AG04450 (cell line): ENCODE measurements around the gene CDK6. TPM values are rescaled to one million over a fixed set of nuclear protein-coding genes. Genes with fewer than 3 reads are reported as not detected.

Source experiments
- CTCF ChIA-PET: fragments of 300-600, 350-600 bp; formaldehyde crosslinking; extraction: SDS; loops from one replicate; lab custom pipeline; 2022; ENCODE audit warnings: antibody characterized with exemption, inconsistent platforms; lab: Charles Lee
- POLR2A ChIA-PET: fragments of 350-600 bp; formaldehyde crosslinking; extraction: SDS; loops from one replicate; lab custom pipeline; 2021; ENCODE audit warnings: antibody characterized with exemption, inconsistent platforms; lab: Yijun Ruan, JAX
- DNase-seq: peaks from one replicate; pipeline ENCODE4 v3.0.0-alpha.2; 2011; ENCODE audit warnings: low read depth, low spot score
- H3K27ac ChIP-seq: one replicate; pipeline ENCODE4 v1.5.1; 2012; ENCODE audit warnings: low read depth, low read length, control low read depth
- H3K27me3 ChIP-seq: one replicate; pipeline ENCODE4 v1.6.0; 2012; ENCODE audit warnings: low read length; ENCODE audit not compliant: control insufficient read depth, insufficient read depth
- H3K4me3 ChIP-seq: 2 replicates; pipeline ENCODE4 v1.5.1; 2011; ENCODE audit warnings: mild to moderate bottlenecking, low read depth, low read length, control low read depth
- H3K9me3 ChIP-seq: 2 replicates; pipeline ENCODE4 v1.5.1; 2012; ENCODE audit warnings: low read length; ENCODE audit not compliant: control insufficient read depth, insufficient read depth
- CTCF ChIP-seq: IDR thresholded peaks from 2 replicates; pipeline ENCODE4 v1.5.1; 2011; ENCODE audit warnings: low read depth, low read length, control low read depth, inconsistent platforms
- polyA plus RNA-seq: library from polyadenylated mRNA; depleted of rRNA; stranded (reverse); fragments of >200 nt; gene quantifications from 2 replicates; pipeline ENCODE4 v1.2.3, GENCODE V29; 2011

CDK6 gene
- polyA plus RNA-seq, 1 experiment: 40.6 TPM

DNA sequence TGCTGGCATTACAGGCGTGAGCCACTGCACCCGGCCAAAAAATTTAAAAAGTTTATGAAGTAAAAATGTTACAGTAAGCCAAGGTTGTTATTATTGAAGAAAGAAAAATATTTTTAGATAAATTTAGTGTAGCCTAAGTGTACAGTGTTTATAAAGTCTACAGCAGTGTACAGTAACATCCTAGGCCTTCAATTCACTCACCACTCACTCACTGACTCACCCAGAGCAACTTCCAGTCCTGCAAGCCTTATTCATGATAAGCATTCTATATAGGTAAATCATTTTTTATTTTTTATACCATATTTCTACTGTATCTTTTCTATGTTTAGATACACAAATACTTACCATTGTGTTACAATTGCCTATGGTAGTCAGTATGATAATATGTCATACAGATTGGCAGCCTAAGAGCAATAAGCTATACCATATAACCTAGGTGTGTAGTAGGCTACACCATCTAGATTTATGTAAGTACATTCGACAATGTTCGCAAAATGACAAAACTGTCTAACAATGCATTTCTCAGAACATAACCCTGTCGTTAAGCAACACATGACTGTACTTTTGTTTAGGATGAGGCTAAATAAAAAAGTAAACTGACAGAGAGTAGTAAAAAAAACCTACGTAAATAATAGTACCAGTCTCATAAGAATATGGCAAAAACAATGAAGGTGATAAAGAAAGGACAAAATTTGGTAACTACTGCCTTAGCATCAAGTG, 168.4 kb downstream of the CDK6 start:
- ChIA-PET POLR2A (no interaction called here), CTCF (no interaction called here)
- Histone ChIP-seq H3K9me3 (no peaks in the 10 kb centered on the region), H3K27ac (no peak overlapping the region), H3K4me3 (no peak overlapping the region), H3K27me3 (no peaks in the 10 kb centered on the region)
- no peak for TF ChIP-seq CTCF
- DNase-seq: peak; percentile 34

GRCh38 chr7:92665926-92666325, 170.4 kb downstream of the CDK6 start:
- Histone ChIP-seq H3K27ac (no peak overlapping the region), H3K27me3 (no peaks in the 10 kb centered on the region), H3K4me3 (no peak overlapping the region), H3K9me3 (no peaks in the 10 kb centered on the region)
- CTCF ChIA-PET: interaction anchor here (0.6 kb wide), 1 partner anchor 534 kb away, joined by 6 read pairs; no protein-coding TSS in a partner anchor
- no peak for DNase-seq
- POLR2A ChIA-PET: no interaction called here
- no peak for TF ChIP-seq CTCF

- no peaks in the 10 kb centered on the region for H3K9me3 ChIP-seq
- H3K27me3 ChIP-seq: no peaks in the 10 kb centered on the region
- no peak overlapping the region for H3K4me3 ChIP-seq
- DNase-seq: no peak
- TF ChIP-seq CTCF: no peak
- CTCF ChIA-PET: no interaction called here
- POLR2A ChIA-PET: no interaction called here
- H3K27ac ChIP-seq: no peak overlapping the region
Observed at GRCh38 chr7:92661651-92662050, 174.7 kb downstream of the CDK6 start.

GRCh38 chr7:92658671-92659070, 177.7 kb downstream of the CDK6 start:
- POLR2A ChIA-PET: no interaction called here
- CTCF ChIA-PET: interaction anchor here (0.5 to 0.6 kb wide), 2 partner anchors 137 to 211 kb away, joined by 3 to 4 read pairs; no protein-coding TSS in a partner anchor
- no peak for TF ChIP-seq CTCF
- H3K9me3 ChIP-seq: no peaks in the 10 kb centered on the region
- no peaks in the 10 kb centered on the region for H3K27me3 ChIP-seq
- H3K4me3 ChIP-seq: no peak overlapping the region
- H3K27ac ChIP-seq: no peak overlapping the region
- no peak for DNase-seq

DNA sequence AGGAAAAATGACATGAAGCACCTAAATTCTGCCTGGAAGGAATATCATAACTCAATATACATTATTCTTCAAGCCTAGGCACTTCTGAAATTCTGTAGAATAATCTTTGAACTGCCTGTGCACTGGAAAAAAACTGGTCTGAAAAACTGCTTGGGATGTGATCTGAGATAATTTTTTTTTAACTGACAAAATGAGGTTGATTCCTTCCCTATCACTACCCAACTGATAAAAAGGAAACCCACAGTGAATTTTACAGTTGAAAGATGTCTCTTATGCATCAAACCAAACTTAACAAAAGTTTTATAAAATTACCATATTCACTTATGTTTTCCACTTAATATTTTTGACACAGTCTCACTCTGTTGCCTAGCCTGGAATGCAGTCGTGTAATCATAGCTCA, 179.0 kb downstream of the CDK6 start:
- H3K4me3 ChIP-seq: no peak overlapping the region
- CTCF ChIA-PET: interaction anchor here (0.6 kb wide), 1 partner anchor 24 kb away, joined by 5 read pairs; no protein-coding TSS in a partner anchor
- no peak for TF ChIP-seq CTCF
- no peaks in the 10 kb centered on the region for H3K27me3 ChIP-seq
- H3K27ac ChIP-seq: no peak overlapping the region
- no peak for DNase-seq
- H3K9me3 ChIP-seq: no peaks in the 10 kb centered on the region
- POLR2A ChIA-PET: no interaction called here
